ENCODE results near the gene SLC9B2.

DNA sequence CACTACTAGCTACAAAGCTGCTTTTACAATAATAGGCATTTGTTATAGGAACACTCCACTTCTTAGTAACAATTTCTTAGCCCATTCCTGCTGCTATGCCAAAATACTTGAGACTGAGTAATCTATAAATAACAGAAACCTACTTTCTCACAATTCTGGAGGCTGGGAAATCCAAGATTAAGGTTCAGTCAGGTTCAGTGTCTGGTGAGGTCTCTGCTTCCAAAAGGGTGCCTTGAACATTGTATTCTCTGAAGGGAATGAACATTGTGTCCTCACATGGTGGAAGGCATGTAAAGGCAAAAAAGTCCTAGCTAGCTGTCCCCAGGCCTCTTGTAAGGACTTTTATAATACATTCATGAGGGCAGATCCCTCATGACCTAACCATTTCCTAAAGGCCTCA, 64.0 kb downstream of the SLC9B2 start:
- TF ChIP-seq CTCF (IDR thresholded peaks at IDR 0.05) (no peak), EZH2 (IDR thresholded peaks at IDR 0.05; ENCODE audit: borderline replicate concordance, insufficient read depth, low read depth, low read length, poor library complexity, severe bottlenecking) (no peak)

All from B cell (primary cell).